HG02885 (cell line): ENCODE results near the gene MCFD2.
A peak's percentile ranks its signal among the peaks of the same experiment; 100 is the strongest.

Experiments used
- ATAC-seq: cut with Tn5 transposase; IDR thresholded peaks from one replicate; pipeline ENCODE4 v1.9.1; 2021; ENCODE audit warnings: mild to moderate bottlenecking; ENCODE audit not compliant: unreplicated experiment, poor library complexity

MCFD2 gene

DNA sequence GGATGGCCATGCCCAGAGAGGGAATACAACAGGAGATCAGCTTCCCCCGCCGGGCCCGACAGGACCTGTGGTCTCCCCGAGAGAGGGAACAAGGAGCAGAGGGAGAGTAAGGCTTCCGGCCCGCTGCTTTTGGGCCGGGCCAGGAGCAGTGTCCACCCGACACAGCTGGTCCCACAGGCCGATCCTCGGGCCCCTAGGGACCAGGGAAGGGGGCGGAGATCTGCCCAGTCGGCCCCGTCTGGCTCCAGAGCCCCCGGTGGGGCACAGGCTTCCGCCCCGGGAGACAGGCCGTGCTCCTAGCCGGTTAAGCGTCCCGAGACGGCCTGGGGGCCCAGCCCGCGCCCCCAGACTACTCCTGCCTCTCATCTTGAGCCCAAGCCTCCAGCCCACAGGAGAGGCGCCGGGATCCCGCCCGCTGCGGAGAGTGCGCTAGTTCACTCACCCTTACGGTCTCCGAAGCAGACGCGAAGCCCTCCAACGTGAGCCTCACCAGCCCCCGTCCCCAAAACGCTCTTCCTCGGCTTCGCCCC lies at the start of gene MCFD2:
Gene MCFD2, minus strand, starts transcription at position 526 of the 530 bp plus-strand sequence. CDS start 6,635 bp downstream, outside the sequence.
- peak; percentile 19 for ATAC-seq

DNA sequence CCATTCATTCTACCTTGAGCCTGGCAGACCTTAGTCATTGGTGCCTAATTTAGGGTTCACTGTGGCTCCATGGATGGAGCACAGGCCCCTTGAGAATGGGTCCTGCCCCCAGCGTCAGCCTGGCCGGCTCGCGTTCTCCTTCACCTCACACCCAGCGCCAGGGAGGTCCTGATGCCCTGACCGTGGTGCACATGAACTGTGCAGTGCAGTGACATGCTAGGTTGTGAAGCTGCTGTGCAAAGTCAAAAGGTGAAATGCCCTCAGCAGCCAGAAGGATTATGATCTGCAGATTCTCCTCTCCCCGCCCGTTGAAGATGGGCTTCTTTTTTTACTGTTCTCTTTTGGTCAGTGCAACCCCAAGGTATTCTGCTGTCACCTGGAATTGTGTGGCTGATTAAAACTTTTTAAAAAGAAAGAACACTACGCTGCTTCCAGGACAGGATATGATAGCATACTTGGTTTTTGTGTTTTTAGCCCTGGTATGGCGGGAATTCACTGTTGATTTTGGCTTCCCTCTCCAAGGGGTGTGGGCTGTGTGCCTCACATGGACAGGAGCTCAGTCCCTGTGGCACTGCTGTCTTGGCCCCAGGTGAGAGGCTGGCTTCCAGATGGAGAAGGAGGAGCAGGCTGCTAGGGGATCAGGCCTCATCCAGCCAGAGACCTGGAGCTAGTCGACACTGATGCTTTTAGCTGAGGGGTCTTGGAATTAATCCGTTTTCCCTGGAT lies 49.4 kb upstream of the MCFD2 start:
- no peak for ATAC-seq

DNA sequence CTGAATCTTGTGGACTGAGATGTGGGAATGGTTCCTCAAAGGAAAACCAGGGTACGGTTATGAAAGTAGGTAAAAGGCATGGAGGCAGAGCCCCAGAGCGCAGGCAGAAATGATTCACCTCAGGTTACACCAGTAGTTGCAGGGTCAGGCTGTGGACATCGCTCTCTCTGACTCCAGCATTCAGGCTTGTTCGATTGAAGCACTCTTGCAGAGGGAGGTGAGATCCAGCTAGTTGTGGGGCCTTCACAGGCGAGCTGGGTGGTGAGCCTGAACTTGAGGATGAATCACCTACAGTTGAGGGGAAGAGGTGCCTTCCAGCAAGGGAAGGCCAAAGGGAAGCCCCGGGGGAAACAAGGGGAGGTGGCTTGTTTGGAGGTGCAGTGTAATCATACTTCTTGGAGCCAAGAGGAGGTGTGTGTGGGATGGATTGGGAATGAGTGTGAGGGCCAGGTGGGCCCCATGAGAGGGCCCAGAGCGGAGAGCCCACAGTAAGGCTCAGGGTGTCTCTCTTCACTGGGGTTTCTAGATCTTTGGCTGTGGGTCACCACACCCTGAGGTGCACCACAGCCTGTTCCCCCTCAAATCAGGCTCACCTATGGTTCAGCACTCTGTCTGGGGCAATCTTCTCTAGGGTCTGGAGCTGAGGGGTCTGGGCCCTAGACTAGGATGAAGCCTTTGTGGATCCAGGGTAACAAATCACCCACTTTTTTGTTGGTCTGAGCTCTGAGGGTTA lies 48.5 kb upstream of the MCFD2 start:
- no peak for ATAC-seq

DNA sequence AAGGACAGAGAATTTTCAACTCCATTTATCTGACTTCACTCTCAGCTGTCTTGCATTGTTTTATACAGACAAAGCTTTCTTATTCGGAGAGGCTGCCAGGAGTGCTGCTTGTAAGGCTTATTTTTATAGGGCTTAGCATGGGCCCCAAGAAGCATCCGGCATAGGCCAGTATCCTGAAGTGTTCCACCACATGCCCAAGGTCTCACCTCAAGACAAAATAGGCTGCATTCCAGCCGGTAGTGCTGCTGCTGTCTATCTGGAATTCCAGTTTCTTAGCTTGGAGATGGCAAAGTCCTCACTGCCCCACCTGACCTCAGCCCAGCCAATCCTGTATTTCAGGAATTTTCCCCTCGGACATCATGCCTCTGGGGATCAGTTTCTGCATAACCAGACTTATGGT lies 47.6 kb upstream of the MCFD2 start:
- ATAC-seq, result no peak

DNA sequence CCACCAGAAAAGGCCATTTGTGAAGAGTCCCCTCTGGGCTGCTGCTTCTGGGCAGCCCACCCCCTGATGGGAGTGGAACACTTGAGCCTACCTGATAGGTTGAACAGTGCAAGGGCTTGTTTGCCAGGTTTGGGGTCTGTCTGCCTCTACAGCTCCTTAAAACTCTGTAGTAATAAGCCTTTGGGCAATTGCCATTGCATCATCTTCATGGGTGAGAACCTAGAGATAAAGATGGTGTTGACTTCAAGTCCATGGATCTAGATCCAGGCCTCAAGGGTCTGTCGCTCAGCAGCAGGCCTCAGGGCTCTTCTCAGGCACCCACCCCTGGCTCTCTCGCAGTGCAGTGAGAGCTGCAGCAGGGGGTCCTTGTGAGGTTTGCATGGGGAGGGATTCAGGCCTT lies 47.1 kb upstream of the MCFD2 start:
- no peak for ATAC-seq

DNA sequence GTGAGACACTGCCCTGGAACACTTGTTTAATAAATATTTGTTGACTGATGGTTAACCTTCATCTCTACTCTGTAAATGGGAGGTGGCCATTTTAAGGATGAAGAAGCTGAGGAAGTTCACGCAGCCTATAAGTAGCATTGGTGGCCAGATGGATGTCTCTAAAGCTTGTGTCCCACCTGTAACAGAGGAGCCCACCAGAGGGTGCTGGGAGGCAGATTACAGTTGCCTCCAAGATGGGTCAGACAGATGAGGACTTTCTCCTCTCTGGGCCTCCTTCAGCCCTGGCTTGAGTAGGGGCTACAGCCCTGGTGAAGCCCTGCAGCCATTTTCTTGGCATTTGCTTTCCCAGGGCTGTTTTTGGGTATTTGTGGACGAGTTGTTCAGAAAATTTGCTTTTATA lies 45.0 kb upstream of the MCFD2 start:
- ATAC-seq, result no peak

DNA sequence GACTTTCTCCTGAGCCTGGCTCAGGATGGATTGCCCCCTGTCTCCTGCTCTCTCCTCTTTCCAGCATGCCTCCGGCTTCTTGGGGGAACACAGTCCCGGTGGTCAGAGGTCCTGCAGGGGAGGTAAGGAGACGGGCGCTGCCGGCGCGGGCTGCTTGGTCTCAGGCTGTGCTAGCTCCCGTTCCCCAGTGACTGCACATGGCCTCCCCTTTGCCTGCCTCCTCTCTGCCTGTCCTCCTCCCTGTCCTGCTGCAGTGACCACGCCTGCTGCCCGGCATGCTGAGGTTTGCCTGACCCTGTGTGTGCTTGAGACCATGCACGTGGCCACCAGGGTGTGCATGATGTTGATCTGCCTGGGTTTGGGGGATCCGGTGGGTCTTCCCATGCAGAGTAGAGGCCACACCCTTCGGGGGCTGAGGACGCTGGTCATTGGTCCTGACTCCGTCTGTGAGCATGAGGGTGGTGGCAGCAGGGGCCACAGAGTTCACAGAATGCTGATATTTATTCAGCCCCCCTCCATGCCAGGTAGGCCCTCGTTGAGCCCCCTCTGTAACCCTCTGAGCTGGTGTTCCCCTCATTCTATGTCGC lies 42.9 kb upstream of the MCFD2 start:
- ATAC-seq, result no peak

DNA sequence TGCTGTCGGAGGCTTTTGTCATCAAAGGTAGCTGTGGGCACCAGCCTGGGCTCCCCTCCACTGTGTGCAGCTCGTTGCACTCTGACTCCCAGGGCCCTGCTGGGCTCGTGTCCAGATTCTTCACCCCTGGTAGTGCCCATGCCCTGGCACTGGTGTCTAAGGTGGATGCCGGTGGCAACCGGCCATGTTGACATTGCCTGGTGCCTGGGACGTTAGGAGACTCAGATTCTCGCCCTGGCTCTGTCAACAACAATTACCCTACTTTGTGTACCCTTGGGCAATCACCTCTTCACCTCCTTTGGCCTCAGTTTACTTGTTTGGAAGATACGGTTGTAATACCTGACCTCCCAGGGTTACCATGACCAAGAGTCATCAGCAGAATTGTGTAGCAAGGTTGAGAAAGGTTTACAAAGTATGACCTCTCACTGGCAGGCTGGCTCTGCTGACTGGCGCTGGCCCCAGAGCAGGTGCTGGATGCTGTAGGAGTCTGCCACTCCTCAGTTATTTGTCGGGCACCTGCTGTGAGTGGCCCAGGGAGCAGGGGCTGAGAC lies 41.5 kb upstream of the MCFD2 start:
- no peak for ATAC-seq

DNA sequence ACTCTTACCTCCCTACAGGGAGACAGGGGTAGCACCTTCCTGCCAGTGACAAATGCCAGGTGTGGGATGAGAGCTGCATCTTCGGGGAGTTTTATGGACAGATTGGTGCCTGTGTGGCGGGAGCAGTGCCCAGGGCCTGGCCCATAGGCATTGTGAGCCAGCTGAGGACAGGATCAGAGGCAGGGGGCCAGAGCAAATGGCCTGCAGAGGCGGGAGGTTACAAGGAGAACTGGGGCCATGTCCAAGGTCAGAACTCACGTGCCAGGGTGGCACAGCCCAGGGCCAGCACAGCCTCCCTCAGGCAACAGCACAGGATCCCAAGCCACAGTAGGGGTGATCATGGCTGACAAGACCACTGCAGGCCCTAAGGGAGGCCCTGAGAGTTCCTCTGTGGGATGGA lies 40.2 kb upstream of the MCFD2 start:
- no peak for ATAC-seq

DNA sequence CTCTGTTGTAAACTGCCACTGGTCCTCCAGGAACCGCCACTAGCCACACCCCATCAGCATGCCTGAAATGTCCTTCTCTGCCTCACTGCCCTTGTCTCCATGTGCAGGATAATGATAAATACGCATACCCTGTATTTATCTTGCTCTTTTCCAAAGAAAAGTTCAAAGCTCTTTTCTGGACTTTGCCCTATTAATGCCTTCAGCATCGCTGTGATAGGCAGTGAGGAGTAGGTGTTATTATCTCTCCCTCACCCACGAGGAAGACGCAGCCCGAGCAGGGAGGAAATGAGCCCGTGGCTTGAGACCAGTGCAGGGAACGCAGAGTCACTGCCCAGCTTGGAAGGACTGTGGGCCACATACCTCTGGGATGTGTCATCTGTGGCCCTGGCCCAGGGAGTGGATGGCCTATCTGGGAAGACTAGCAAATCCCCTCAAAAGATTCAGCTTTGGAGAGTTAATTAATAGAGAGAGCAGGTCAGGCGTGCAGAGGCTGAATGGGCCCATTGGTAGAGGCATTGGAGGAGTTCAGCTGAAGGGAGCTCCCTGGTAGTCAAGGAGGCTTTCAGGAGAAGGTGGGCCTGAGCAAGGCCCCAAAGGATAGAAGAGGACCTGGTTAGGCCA lies 39.5 kb upstream of the MCFD2 start:
- ATAC-seq, result no peak

DNA sequence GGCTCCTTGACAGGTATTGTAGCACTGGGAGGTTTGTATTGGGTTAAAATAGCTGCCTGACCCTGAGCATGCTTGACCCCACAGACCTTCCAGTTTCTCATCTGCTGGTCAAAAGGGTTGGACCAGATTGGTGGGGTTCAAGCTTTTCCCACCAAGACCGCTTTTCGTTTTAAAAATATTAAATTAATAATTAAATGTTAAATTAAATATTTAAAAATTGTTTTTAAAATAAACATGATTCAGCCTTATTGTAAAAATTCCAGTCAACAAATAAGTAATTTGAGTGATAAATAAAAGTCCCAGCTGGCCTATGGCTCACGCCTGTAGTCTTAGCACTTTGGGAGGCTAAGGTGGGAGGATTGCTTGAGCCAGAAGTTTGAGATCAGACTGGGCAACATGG lies 36.6 kb upstream of the MCFD2 start:
- ATAC-seq, result no peak

DNA sequence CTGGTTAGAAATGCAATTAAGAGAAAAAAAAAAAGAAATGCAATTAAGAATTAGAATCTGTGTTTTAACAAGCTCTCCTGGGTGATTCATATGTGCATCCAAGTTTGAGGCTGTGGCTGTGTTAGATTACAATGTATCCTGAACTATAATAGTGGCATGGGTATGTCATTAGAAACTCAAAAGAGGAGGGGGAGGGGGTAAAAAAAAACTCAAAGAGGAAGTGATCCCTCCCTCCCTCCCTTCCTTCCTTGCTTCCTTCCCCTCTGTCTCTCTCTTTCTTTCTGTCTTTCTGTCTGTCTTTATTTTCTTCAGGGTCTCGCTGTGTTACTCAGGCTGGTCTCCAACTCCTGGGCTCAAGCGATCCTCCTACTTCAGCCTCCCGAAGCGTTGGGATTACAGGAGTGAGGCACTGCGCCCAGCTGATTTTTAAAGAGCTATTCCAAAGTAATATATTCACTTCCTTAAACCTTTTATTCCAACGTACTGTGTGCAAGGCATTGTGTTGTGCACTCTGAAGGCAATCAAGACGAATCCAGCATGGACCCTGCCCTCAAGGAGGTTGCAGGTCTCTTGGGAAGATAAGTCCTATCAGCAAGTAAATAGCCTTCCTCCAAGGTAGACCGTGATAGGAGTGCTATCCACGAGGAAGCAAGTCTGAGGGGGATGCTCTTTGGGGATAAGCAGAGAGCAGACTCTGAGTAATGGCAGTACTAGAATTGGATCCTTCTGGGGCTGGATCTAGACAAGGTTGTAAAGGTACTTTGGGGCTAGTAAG lies 35.9 kb upstream of the MCFD2 start:
- no peak for ATAC-seq

DNA sequence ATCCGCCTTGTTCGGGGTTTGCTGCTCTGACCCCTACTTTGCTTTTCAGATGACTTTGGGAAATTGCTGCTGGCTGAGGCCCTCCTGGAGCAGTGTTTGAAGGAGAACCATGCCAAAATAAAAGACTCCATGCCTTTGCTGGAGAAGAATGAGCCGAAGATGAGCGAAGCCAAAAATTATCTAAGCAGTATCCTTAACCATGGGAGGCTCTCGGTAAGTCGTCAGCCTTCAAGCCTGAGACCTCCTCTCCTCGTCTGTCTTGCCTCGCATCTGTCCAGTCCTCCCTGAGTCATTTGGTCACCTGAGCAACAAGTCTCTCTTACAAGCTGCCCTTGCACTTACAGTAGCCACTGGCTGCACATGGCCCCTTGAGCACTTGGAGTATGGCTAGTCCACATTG lies 34.7 kb upstream of the MCFD2 start:
- ATAC-seq, result no peak

DNA sequence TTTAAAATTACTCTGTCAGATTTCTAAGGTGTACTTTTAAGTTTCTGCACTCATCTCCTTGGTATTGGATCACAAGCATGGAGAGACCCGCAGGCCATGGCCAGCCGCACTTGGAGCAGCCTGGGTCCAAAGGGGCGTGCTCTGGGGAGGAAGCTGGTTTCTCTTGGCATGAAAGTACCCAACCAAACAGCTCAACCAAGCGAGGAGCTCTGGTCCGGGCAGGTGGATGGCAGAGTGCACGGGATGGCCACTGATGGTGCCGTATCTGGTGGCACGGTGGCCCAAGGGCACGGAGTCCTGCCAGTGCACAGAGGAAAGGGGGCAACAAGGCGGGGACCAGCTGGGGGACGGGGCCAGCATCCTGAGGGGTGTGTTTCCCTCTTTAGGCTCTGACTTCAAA lies 32.2 kb upstream of the MCFD2 start:
- no peak for ATAC-seq

DNA sequence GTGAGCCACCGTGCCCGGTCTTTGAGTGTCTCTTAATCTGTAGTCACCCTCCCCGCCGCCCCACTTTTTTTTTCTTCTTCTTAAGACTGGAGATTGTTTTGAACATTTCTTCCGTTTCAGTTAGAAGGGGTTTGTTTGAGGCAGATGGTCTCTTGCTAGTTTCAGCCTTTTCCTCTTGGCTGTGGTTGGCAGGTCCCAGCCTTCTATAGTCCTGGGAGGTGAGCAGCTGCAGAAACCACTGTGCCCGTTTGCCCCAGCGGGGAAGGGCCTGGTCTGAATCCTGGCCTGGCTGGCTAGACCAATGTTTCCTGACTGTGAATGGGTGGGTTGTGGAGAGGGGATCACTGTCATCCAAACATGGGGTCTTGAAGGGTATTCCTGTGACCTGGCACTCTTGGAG lies 30.1 kb upstream of the MCFD2 start:
- no peak for ATAC-seq

DNA sequence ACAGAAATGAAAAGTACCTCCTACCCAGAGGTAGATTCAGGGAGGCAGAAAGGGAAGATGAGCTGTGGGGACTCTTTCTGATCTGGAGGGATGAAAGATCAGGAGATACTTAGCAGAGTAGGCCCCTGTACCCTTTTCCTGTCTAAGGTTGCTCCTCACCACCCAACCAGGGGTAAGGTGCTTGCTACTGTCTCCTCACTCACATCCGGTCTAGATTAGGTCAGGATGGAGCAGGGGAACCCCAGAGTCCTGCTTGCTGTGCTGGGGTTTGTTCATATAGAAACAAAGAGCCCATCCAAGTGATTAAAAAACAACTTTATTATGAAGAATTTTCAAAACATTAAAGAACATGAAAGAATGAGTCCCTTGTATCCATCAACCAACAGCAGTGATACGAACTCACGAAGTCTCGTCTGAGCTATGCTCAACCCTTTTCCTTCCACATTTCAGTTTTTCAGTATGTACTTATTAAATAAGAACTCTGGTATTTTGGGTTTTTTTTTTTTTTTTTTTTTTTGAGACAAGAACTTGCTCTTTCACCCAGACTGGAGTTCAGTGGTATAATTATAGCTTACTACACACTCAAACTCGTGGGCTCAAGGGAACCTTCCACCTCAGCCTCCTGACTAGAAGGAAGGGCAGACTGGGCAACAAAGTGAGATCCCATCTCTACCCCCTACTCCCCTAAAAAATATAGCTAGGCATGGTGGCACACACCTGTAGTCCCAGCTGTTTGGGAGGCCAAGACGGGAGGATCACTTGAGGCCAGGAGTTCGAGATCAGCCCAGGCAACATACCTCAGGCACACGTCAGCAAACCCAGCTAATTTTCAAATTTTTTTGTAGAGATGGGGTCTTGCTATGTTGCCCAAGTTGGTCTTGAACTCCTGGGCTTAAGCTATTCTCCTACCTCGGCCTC lies 28.5 kb upstream of the MCFD2 start:
- ATAC-seq, result peak; percentile 42

DNA sequence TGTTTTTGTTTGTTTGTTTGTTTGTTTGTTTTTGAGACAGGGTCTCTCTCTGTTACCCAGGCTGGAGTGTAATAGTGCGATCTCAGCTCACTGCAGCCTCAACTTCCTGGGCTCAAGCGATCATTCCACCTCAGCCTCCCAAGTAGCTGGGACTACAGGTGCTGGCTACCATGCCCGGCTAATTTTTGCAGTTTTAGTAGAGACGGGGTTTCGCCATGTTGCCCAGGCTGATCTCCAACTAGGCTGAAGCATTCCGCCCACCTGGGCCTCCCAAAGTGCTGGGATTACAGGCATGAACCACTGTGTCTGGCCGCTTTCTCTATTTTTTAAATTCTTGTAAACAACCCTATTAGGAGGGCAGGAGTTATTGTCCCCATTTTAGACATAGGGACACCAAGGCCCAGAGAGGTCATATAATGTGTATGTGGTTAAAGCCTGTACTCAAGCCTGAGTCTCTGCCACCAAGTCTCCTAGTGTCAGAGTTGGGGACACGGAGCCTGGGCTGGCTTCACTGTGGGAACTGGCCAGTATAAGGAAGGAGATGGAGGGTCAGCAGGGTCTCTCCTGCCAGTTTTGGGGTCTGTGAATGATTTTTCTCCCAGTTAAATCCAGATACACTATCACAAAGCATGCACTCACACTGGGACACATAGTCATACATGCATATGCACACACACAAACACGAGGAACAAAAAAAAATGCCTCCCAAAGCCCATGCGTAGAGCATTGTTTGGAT lies 27.5 kb upstream of the MCFD2 start:
- ATAC-seq, result no peak

DNA sequence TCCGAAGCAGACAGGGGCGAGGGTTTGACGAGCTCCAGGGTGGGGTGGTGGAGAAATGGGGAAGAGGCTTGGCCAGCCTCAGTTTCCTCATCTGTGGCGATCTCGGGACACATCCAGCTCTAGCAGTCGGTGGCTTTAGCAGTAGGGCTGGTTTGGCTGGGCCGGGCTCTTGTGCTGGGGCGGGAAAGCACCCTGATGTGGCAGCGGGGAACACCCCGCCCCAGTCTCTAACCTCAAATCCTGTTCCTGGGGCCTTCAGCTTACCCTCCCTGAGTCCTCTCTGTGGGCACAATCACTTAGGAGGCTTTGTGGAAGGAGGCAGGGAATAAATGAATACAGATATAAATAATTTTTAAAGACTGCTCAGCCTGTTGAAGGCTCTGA lies 26.5 kb upstream of the MCFD2 start:
- peak; percentile 41 for ATAC-seq
